ENCODE results near the gene SMYD2.

SMYD2 gene

GRCh38 chr1:214378492-214378891 is 97.5 kb downstream of the SMYD2 start:
- no peak for FAIRE-seq
- no peak for DNase-seq (ENCODE audit: insufficient read length, low spot score)
- TF ChIP-seq POU2F2 (IDR thresholded peaks at IDR 0.05; ENCODE audit: low read depth, low read length) (no peak), PAX5 (IDR thresholded peaks at IDR 0.05; ENCODE audit: insufficient read depth, low read length, severe bottlenecking) (no peak), POLR2AphosphoS5 (IDR thresholded peaks at IDR 0.05; ENCODE audit: low read depth, low read length) (no peak)

- no peak for FAIRE-seq
These were observed 98.4 kb downstream of the SMYD2 start for GRCh38 chr1:214379236-214379970.

GRCh38 chr1:214380396-214380795 is 99.4 kb downstream of the SMYD2 start:
- TF ChIP-seq POLR2AphosphoS5 (IDR thresholded peaks at IDR 0.05; ENCODE audit: low read depth, low read length) (no peak), POLR2A (IDR thresholded peaks at IDR 0.05; ENCODE audit: low read depth, low read length) (no peak), POU2F2 (IDR thresholded peaks at IDR 0.05; ENCODE audit: low read depth, low read length) (no peak), SPI1 (IDR thresholded peaks at IDR 0.05; ENCODE audit: low read depth, low read length) (no peak), PAX5 (IDR thresholded peaks at IDR 0.05; ENCODE audit: insufficient read depth, low read length, severe bottlenecking) (no peak), TAF1 (IDR thresholded peaks at IDR 0.05; ENCODE audit: low read depth, low read length) (no peak)
- DNase-seq (ENCODE audit: insufficient read length, low spot score) (no peak), FAIRE-seq (no peak)

More at GRCh38 chr1:214379236-214379970, 98.4 kb downstream of the SMYD2 start:
- TF ChIP-seq PAX5 (IDR thresholded peaks at IDR 0.05; ENCODE audit: insufficient read depth, low read length, severe bottlenecking): no peak
- DNase-seq (ENCODE audit: insufficient read length, low spot score): no peak

GRCh38 chr1:214380986-214381695 is 100.2 kb downstream of the SMYD2 start:
- FAIRE-seq (no peak), DNase-seq (ENCODE audit: insufficient read length, low spot score) (no peak)
- no peak for TF ChIP-seq PAX5 (IDR thresholded peaks at IDR 0.05; ENCODE audit: insufficient read depth, low read length, severe bottlenecking)
- no peak for TF ChIP-seq SPI1 (IDR thresholded peaks at IDR 0.05; ENCODE audit: low read depth, low read length)
- no peak for TF ChIP-seq POLR2A (IDR thresholded peaks at IDR 0.05; ENCODE audit: low read depth, low read length)
- TF ChIP-seq POLR2AphosphoS5 (IDR thresholded peaks at IDR 0.05; ENCODE audit: low read depth, low read length): no peak
- no peak for TF ChIP-seq POU2F2 (IDR thresholded peaks at IDR 0.05; ENCODE audit: low read depth, low read length)
- no peak for TF ChIP-seq TAF1 (IDR thresholded peaks at IDR 0.05; ENCODE audit: low read depth, low read length)

GRCh38 chr1:214383381-214384372 is 102.7 kb downstream of the SMYD2 start:
- FAIRE-seq: no peak
- no peak for DNase-seq (ENCODE audit: insufficient read length, low spot score)
- no peak for TF ChIP-seq PAX5 (IDR thresholded peaks at IDR 0.05; ENCODE audit: insufficient read depth, low read length, severe bottlenecking)
- no peak for TF ChIP-seq SPI1 (IDR thresholded peaks at IDR 0.05; ENCODE audit: low read depth, low read length)
- no peak for TF ChIP-seq TAF1 (IDR thresholded peaks at IDR 0.05; ENCODE audit: low read depth, low read length)
- no peak for TF ChIP-seq POLR2AphosphoS5 (IDR thresholded peaks at IDR 0.05; ENCODE audit: low read depth, low read length)
- TF ChIP-seq POLR2A (IDR thresholded peaks at IDR 0.05; ENCODE audit: low read depth, low read length): no peak

- no peak for DNase-seq (ENCODE audit: insufficient read length, low spot score)
- no peak for FAIRE-seq
- TF ChIP-seq POLR2A (IDR thresholded peaks at IDR 0.05; ENCODE audit: low read depth, low read length) (no peak), SPI1 (IDR thresholded peaks at IDR 0.05; ENCODE audit: low read depth, low read length) (no peak), PAX5 (IDR thresholded peaks at IDR 0.05; ENCODE audit: insufficient read depth, low read length, severe bottlenecking) (no peak)
These were observed 103.6 kb downstream of the SMYD2 start for GRCh38 chr1:214384373-214385079.

GRCh38 chr1:214385428-214385827 is 104.5 kb downstream of the SMYD2 start:
- TF ChIP-seq SPI1 (IDR thresholded peaks at IDR 0.05; ENCODE audit: low read depth, low read length) (no peak), POU2F2 (IDR thresholded peaks at IDR 0.05; ENCODE audit: low read depth, low read length) (no peak), POLR2AphosphoS5 (IDR thresholded peaks at IDR 0.05; ENCODE audit: low read depth, low read length) (no peak)
- no peak for DNase-seq (ENCODE audit: insufficient read length, low spot score)
- FAIRE-seq: no peak

- no peak for TF ChIP-seq POLR2A (IDR thresholded peaks at IDR 0.05; ENCODE audit: low read depth, low read length)
- no peak for TF ChIP-seq POLR2AphosphoS5 (IDR thresholded peaks at IDR 0.05; ENCODE audit: low read depth, low read length)
- TF ChIP-seq SPI1 (IDR thresholded peaks at IDR 0.05; ENCODE audit: low read depth, low read length): no peak
- TF ChIP-seq PAX5 (IDR thresholded peaks at IDR 0.05; ENCODE audit: insufficient read depth, low read length, severe bottlenecking): no peak
- no peak for DNase-seq (ENCODE audit: insufficient read length, low spot score)
- FAIRE-seq: no peak
These were observed 105.4 kb downstream of the SMYD2 start for GRCh38 chr1:214386333-214386732.
